GM20000 (cell line): ENCODE results near the gene ARHGAP25.

ENCODE experiments used
- DNase-seq: peaks from one replicate; pipeline ENCODE4 v3.0.0; 2012; ENCODE audit warnings: low spot score
- CTCF ChIP-seq: IDR thresholded peaks from 2 replicates; pipeline ENCODE4 v1.5.1; 2012; ENCODE audit warnings: mild to moderate bottlenecking, control low read depth; ENCODE audit errors: extremely low read depth, missing control alignments

Gene ARHGAP25

GRCh38 chr2:68762665-68763064, 28.1 kb downstream of the ARHGAP25 start:
- TF ChIP-seq CTCF: no peak
- peak; percentile 46 for DNase-seq

GRCh38 chr2:68764041-68764805, 29.6 kb downstream of the ARHGAP25 start:
- TF ChIP-seq CTCF: no peak
- DNase-seq: no peak

- TF ChIP-seq CTCF: no peak
- DNase-seq: no peak
Measured at GRCh38 chr2:68764806-68765311, 30.2 kb downstream of the ARHGAP25 start.

- no peak for DNase-seq
- TF ChIP-seq CTCF: no peak
Measured at GRCh38 chr2:68765739-68766375, 31.2 kb downstream of the ARHGAP25 start.

- DNase-seq: no peak
- no peak for TF ChIP-seq CTCF
Measured at GRCh38 chr2:68766376-68766845, 31.8 kb downstream of the ARHGAP25 start.

- no peak for DNase-seq
- TF ChIP-seq CTCF: no peak
Measured at GRCh38 chr2:68767031-68767961, 32.7 kb downstream of the ARHGAP25 start.
